ENCODE measurements around the gene TSPAN17. TPM values are rescaled to one million over a fixed set of nuclear protein-coding genes. Genes with fewer than 3 reads are reported as not detected.

The TSPAN17 gene
- total RNA-seq, 1 experiment from 2014 or later = 23.3 TPM

GRCh38 chr5:176610435-176610773 lies 36.9 kb upstream of the TSPAN17 start:
- ChIA-PET CTCF (no interaction called here), POLR2A (ENCODE audit: low non-redundant PET) (no interaction called here)
- Histone ChIP-seq H3K36me3 (ENCODE audit: insufficient read depth, low read length, poor library complexity, severe bottlenecking) (no peaks in the 10 kb centered on the region), H3K27ac (ENCODE audit: low read depth, low read length, poor library complexity, severe bottlenecking) (peak overlapping the region; percentile 71), H3K4me1 (ENCODE audit: insufficient read depth, low read length, poor library complexity, severe bottlenecking) (peaks cover 9% of the 10 kb centered on the region), H3K9me3 (ENCODE audit: low read depth, low read length, poor library complexity, severe bottlenecking) (no peaks in the 10 kb centered on the region), H3K27me3 (replicated peaks; ENCODE audit: insufficient read depth, low read depth, low read length, poor library complexity) (no peaks in the 10 kb centered on the region), H3K4me3 (ENCODE audit: low read depth, low read length, poor library complexity, severe bottlenecking) (peak overlapping the region; percentile 53)
- DNase-seq (ENCODE audit: low spot score) = peak; percentile 28
- TF ChIP-seq CTCF (conservative IDR thresholded peaks at IDR 0.05; ENCODE audit: low read depth, low read length) (no peak), EZH2 (IDR thresholded peaks at IDR 0.05; ENCODE audit: borderline replicate concordance, low read depth, low read length, poor library complexity, severe bottlenecking) (no peak)
- BruUV-seq (replicated peaks) = no TSS peak
- intact Hi-C loops (cut with micrococcal nuclease; ENCODE audit: unreplicated experiment) = loop anchor here (2.0 kb wide), 1 partner anchor 74 kb away; the partner anchor contains the start of gene RNF44

GRCh38 chr5:176611435-176611834 lies 35.8 kb upstream of the TSPAN17 start:
- Histone ChIP-seq H3K27me3 (replicated peaks; ENCODE audit: insufficient read depth, low read depth, low read length, poor library complexity) (no peaks in the 10 kb centered on the region), H3K4me1 (ENCODE audit: insufficient read depth, low read length, poor library complexity, severe bottlenecking) (peaks cover 3% of the 10 kb centered on the region), H3K4me3 (ENCODE audit: low read depth, low read length, poor library complexity, severe bottlenecking) (no peak overlapping the region), H3K27ac (ENCODE audit: low read depth, low read length, poor library complexity, severe bottlenecking) (no peak overlapping the region), H3K36me3 (ENCODE audit: insufficient read depth, low read length, poor library complexity, severe bottlenecking) (no peaks in the 10 kb centered on the region), H3K9me3 (ENCODE audit: low read depth, low read length, poor library complexity, severe bottlenecking) (no peaks in the 10 kb centered on the region)
- no TSS peak for BruUV-seq (replicated peaks)
- POLR2A ChIA-PET (ENCODE audit: low non-redundant PET) = no interaction called here
- CTCF ChIA-PET = no interaction called here
- no peak for TF ChIP-seq CTCF (conservative IDR thresholded peaks at IDR 0.05; ENCODE audit: low read depth, low read length)
- no peak for TF ChIP-seq EZH2 (IDR thresholded peaks at IDR 0.05; ENCODE audit: borderline replicate concordance, low read depth, low read length, poor library complexity, severe bottlenecking)
- intact Hi-C loops (cut with micrococcal nuclease; ENCODE audit: unreplicated experiment) = loop anchor here (2.0 kb wide), 1 partner anchor 75 kb away; the partner anchor contains the start of gene RNF44
- peak; percentile 62 for DNase-seq (ENCODE audit: low spot score)

- Histone ChIP-seq H3K4me3 (ENCODE audit: low read depth, low read length, poor library complexity, severe bottlenecking) (no peak overlapping the region), H3K4me1 (ENCODE audit: insufficient read depth, low read length, poor library complexity, severe bottlenecking) (no peaks in the 10 kb centered on the region), H3K27ac (ENCODE audit: low read depth, low read length, poor library complexity, severe bottlenecking) (no peak overlapping the region), H3K36me3 (ENCODE audit: insufficient read depth, low read length, poor library complexity, severe bottlenecking) (no peaks in the 10 kb centered on the region), H3K9me3 (ENCODE audit: low read depth, low read length, poor library complexity, severe bottlenecking) (no peaks in the 10 kb centered on the region), H3K27me3 (replicated peaks; ENCODE audit: insufficient read depth, low read depth, low read length, poor library complexity) (no peaks in the 10 kb centered on the region)
- ChIA-PET POLR2A (ENCODE audit: low non-redundant PET) (no interaction called here), CTCF (no interaction called here)
- intact Hi-C loops (cut with micrococcal nuclease; ENCODE audit: unreplicated experiment) = no loop called here
- DNase-seq (ENCODE audit: low spot score) = no peak
- BruUV-seq (replicated peaks) = no TSS peak
- TF ChIP-seq EZH2 (IDR thresholded peaks at IDR 0.05; ENCODE audit: borderline replicate concordance, low read depth, low read length, poor library complexity, severe bottlenecking) = no peak
- no peak for TF ChIP-seq CTCF (conservative IDR thresholded peaks at IDR 0.05; ENCODE audit: low read depth, low read length)
These were observed 35.3 kb upstream of the TSPAN17 start for GRCh38 chr5:176612008-176612407.

Data from A673 (cell line).